Measurements from ENCODE around the gene LHFPL3.

The LHFPL3 gene

DNA sequence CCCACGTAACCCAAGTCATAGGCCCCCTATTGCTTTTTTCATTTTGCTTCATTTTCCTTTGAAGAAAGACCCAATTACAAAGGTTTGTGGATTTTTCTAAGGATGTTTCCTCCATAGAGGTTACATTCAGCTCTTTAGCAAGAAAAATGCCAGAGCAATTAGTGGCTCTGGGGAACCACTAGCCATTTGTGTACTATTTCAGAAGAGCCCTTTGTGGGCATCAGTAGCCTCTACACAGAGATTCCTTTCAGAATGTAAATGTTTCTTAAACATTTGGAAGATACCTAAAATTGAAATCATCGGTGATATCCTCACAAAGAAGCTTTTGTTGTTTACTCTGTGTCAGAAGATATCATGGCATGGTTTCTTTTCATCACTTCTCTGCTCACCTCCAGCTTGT, 394.6 kb downstream of the LHFPL3 start:
- no peak overlapping the region for H3K27ac ChIP-seq
- TF ChIP-seq, protein P1, sequence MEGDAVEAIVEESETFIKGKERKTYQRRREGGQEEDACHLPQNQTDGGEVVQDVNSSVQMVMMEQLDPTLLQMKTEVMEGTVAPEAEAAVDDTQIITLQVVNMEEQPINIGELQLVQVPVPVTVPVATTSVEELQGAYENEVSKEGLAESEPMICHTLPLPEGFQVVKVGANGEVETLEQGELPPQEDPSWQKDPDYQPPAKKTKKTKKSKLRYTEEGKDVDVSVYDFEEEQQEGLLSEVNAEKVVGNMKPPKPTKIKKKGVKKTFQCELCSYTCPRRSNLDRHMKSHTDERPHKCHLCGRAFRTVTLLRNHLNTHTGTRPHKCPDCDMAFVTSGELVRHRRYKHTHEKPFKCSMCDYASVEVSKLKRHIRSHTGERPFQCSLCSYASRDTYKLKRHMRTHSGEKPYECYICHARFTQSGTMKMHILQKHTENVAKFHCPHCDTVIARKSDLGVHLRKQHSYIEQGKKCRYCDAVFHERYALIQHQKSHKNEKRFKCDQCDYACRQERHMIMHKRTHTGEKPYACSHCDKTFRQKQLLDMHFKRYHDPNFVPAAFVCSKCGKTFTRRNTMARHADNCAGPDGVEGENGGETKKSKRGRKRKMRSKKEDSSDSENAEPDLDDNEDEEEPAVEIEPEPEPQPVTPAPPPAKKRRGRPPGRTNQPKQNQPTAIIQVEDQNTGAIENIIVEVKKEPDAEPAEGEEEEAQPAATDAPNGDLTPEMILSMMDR (IDR thresholded peaks at IDR 0.05), result no peak
- TF ChIP-seq ZFX (IDR thresholded peaks at IDR 0.05; ENCODE audit: borderline replicate concordance), result no peak

DNA sequence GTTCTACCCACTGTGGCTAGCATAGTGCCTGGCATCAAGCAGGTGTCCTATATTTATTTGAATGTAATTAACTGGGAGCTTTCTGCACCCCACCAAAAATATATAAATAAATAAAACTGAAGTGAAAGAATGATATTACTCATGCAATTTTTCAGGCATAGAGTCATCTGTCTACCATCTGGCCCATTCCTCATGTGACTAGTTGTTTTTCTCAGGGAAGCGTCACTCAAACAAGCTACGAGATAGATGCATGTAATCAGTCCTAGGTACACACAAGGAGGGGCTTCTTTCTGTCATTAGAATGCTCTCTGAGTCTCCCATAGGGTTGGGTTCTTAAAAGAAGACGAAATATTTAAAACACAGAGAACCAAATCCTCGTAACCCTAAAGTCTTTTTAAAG, 430.1 kb downstream of the LHFPL3 start:
- TF ChIP-seq, protein P1 (IDR thresholded peaks at IDR 0.05), result no peak
- no peak for TF ChIP-seq ZFX (IDR thresholded peaks at IDR 0.05; ENCODE audit: borderline replicate concordance)
- no peak overlapping the region for H3K27ac ChIP-seq

DNA sequence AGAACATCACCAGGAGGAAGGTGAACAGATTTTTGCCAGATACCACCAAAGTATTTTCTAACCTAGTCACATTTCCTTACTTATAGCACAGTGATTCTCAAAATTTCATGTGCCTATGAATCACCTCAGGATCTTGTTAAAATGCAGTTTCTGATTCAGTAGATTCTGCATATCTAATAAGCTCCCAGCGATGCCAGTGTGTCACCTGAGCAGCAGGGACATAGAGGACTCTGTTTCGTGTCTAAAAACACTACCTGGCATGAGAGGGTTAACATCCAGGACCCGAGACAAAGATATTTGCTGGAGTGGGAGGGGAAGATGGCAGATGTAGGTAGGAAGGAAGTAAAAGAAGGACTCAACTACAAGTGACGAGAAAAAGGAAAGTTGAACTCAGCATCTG, 433.5 kb downstream of the LHFPL3 start:
- H3K27ac ChIP-seq, result no peak overlapping the region
- no peak for TF ChIP-seq ZFX (IDR thresholded peaks at IDR 0.05; ENCODE audit: borderline replicate concordance)
- TF ChIP-seq, protein P1 (IDR thresholded peaks at IDR 0.05), result no peak

DNA sequence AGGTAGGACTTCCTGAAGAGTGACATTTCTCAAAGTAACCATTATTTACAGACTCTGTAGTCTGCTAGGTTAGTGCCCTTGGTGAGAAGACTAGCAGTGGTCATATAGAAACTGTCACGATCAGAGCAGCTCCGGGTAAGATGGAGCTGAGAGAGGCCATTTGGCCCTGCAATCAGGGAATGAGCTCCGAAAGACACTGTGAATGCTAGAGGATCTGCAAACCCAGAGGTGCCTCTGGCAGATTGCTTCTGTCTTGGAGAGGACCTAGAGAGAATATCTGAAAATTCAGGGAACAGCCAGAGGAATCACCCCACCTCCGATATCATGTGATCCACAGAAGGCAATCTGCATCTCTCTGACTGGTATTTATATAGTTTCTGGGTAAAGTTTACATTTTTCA, 438.7 kb downstream of the LHFPL3 start:
- no peak for TF ChIP-seq ZFX (IDR thresholded peaks at IDR 0.05; ENCODE audit: borderline replicate concordance)
- TF ChIP-seq, protein P1 (IDR thresholded peaks at IDR 0.05), result no peak
- no peak overlapping the region for H3K27ac ChIP-seq

DNA sequence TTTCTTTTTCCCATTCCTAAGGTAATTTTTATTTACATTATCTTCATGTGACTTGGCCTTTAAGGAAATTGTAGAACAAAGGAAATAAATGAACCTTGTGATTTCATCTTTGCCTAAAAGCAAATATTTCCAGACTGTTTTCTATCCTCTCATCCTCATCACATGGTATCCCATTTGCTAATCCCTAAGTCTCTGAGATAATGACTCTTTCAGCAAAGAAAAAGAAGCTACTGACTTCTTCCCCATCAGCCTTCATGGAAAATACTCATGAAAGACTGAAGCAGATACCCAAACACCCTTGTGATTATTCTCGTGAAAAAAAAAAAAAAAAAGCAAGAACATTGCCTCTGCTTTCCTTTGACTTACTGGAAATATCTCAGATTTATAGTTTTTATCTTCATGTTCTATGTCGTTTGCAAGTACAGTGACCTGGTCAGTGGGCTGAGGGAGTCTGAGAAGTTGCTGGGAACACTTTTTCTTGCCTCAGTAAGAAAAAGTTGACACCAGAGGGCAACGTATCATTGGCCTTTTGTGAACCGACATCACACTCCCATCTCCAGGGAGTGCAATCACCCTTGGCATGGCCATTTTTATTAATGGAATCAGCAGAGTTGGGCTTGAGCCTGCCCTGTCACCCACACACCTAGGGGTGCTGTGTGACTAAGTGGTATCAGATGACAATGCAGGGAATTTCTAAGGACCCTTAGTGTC, 439.6 kb downstream of the LHFPL3 start:
- TF ChIP-seq ZFX (IDR thresholded peaks at IDR 0.05; ENCODE audit: borderline replicate concordance), result no peak
- TF ChIP-seq, protein P1 (IDR thresholded peaks at IDR 0.05), result no peak

DNA sequence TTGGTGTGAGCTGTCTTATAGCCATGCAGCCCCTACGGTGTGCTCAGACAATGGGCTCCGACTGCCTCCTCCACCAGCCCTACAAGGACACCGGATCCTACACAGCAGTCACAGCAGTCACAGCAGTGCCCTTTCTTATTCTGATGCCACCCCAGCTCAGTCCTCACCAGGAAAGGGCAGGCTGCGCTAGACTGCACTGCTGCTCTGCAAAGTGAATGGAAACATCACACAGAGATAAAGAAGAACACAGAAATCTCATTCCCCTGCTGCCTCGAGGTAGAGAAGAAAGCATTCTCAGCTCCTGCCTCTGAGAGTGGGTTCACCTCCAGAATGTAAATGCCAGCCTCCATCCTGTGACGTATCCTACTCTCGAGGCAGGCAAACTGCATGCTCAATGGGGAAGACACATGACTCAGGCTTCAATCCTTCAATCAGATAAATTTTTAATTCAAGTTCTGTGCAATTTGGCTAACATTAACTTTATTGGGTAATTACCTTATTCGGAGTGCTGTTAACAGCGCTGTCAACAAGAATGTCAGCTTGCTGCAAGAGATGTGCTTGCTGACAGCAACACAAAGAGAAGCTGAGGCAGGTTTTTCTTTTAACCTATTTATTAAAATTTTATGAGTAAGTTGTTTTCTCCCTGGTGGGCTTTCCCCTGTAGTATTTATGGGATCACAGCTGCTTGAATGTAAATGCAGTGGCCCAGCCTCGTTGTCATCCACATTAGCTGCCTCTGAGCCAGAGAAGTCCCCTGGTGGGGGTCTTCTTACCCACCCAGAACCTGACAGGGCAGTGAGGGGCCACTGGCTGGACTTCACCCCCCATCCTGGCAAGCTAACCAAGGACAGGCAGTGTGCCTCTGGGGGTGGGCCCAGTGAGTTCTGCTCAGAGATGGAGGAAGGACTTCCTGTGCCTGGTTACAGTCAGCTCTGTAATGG, 444.3 kb downstream of the LHFPL3 start:
- no peak for TF ChIP-seq ZFX (IDR thresholded peaks at IDR 0.05; ENCODE audit: borderline replicate concordance)
- TF ChIP-seq, protein P1 (IDR thresholded peaks at IDR 0.05), result no peak
- no peak overlapping the region for H3K27ac ChIP-seq

More for the DNA sequence above, 439.6 kb downstream of the LHFPL3 start:
- H3K27ac ChIP-seq, result no peak overlapping the region

DNA sequence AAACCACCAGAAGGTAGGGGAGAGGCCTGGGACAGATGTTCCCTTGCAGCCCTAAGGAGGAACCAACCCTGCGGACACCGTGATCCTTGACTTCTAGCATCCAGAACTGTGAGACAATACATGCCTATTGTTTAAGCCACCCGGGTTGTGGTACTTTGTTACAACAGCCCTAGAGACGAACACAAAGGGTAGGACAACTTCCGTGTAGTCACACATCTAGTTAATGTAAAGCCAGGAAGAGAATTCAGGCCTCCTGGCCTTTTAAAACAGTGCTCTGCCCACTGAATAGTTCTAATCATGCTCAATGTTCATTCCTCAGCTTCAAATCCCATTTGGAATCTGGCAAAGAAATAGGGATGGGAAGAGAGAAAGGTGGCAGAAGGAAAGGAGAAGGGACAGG, 445.4 kb downstream of the LHFPL3 start:
- no peak overlapping the region for H3K27ac ChIP-seq
- no peak for TF ChIP-seq ZFX (IDR thresholded peaks at IDR 0.05; ENCODE audit: borderline replicate concordance)
- TF ChIP-seq, protein P1 (IDR thresholded peaks at IDR 0.05), result no peak
